Measurements from ENCODE around the gene YJU2.

YJU2 gene

DNA sequence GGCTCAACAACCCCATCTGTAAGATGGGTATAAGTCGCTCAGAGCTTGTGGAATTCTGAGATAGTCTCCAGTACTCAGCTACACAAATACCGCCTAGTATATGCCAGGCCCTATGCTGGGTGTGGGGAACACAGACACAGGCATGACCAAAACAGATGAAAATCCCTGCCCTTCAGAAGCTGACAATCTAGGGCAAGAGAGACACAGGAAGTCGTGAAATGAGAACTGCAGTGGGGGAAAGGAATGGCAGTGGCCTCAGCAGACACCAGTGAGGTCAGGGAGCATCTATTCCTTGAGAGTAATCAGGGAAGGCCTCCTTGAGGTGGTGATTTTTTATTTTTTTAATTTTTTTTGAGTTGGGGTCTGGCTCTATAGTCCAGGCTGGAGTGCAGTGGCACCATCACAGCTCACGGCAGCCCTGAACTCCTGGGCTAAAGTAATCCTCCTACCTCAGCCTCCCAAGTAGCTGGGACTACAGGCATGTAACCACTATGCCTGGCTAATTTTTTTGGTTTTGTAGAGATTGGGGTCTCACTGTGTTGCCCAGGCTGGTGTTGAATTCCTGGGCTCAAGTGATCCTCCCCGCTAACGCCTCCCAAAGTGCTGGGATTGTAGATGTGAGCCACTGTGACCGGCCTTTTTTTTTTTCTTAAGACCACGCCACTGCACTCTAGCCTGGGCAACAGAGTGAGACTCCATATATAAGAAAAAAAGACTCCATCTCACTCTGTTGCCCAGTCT lies 52.1 kb downstream of the YJU2 start:
- DNase-seq (ENCODE audit: low read depth) = no peak

DNA sequence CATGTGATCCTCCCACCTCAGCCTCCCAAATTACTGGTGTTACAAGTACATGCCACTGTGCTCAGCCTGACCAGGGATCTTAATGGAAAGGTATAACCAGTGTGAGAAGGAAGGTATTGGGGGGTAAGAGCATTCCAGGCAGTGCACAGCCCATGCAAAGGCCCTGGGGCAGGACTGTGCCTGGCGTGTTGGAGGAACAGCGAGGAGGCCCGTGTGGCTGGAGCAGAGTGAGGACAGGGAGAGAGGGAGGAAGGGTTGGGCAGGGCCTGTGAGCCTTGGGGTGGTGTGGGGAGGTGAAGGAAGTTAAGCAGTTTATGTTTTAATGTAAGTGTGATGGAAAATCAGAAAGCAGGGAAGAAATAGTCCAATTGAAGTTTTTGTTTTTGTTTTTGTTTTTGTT lies 53.7 kb downstream of the YJU2 start:
- DNase-seq (ENCODE audit: low read depth) = no peak

DNA sequence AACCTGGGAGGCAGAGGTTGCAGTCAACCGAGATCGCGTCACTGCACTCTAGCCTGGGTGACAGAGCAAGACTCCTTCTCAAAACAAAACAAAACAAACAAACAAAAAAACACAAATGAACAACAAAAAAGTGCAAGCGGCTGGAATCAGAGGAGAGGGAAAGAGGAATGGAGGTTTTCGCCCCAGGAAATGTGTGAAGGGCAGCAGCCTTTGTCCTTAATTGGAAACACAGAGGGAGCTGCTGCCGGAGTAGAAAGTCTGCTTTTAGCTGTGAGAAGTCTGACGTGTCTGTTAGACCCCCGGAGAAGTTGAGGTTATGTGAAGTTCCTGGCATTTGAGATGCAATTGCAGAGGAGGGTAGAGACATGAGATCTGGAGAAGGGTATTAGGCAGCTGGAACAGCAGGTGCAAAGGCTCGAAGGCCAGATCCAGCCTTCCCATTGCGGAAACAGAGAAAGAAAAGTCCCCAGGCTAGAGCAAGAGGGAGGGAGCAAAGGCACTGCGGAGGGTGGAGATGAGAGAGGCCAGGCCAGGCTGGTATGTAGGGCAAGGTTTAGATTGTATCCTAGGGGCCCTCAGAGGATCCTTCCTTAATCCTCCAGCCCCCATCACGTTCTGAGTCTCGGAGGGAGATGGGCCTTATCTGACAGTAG lies 54.8 kb downstream of the YJU2 start:
- DNase-seq (ENCODE audit: low read depth) = no peak

DNA sequence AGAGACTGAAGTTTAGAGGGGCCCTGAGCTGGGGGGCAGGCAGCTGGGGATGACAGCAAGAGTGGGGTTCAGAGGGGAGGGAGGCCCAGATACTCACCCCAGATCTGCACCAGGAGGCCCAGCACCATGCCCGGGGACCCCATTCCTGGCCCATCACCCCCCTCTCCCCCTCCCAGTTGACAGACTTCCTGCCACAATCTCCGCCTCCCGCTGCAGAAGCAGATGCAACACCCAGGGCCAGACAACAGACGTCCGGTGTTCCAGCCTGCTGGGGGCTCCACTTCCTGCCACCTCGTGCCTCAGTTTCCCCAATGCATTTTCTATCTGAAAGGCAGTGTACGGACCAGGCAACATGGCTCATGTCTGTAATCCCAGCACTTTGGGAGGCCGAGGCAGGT lies 55.4 kb downstream of the YJU2 start, which contains the start of gene TMIGD2:
Gene TMIGD2, minus strand, starts transcription at position 147 of the 398 bp plus-strand sequence. Its CDS starts 4 bp downstream, at position 143.
- DNase-seq (ENCODE audit: low read depth) = no peak

DNA sequence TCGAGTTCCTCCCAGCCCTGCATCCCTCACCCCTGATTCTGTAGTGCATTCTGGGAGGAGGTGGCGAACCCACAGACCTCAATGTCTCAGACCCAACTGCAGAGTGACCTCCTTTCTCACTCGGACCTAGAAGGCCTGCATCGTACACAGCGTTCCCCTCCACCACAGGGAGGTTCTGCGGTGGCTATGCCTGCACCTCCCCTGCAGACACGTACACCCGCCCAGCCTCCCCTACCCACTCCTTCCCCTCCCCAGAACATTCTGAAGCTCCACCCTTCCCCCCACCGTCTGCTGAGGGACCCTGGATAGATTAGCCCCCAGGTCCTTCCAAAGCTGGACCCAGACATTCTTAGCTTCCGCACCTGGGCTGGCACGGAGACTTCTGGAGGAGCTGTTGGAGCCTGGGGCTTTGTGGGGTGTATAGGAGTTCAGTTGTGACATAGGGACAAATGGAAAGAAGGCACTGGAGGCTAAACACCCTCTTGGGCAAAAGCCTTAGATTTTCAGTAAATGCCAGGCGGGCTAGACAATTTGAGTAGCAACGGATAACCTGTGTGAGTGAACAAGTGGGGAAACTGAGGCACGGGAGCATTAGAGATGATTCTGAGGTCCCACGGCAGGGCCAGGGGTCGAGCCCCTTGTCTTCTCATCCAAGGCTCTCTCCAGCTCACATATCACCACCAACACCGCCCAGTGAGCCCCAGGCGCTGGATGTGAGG lies 57.1 kb downstream of the YJU2 start:
- no peak for DNase-seq (ENCODE audit: low read depth)

DNA sequence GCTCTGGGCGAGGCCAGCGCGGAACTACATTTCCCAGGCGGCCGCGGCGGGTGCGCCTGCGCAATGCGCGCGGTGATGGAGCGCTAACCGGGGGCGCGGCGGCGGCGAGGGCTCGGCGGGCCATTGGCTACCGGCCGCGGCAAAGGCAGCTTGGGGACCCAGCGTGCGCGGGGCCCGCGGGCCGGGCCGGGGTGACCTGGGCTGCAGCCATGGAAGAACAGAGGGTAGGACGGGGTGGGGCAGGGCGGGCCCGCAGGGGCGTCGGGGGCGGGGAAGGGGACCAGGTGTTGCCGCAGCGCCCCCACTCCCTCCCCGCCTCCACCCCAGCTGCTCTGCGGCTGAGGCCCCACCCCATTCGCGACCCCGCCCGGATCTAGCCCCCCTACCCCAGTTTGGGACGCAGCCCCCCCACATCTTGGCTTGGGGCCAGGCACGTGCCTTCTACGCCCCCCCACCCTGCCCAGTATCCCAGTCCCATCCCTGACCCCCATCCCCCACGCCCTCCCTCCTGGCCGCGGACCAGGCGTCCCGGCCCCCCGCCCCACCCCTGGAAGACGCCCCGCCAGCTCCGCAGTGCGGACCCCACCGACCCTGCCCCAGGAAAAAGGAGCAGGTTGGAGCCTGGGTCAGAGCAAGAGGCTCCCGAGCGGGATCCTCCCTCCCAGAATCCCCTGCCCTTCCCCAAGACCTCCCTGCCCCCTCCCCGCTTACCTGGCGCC lies 57.8 kb downstream of the YJU2 start, which contains the start of gene FSD1:
Gene FSD1, plus strand, starts transcription at position 61 of the 719 bp plus-strand sequence. Its CDS starts 149 bp downstream, at position 210.
- DNase-seq (ENCODE audit: low read depth) = no peak

DNA sequence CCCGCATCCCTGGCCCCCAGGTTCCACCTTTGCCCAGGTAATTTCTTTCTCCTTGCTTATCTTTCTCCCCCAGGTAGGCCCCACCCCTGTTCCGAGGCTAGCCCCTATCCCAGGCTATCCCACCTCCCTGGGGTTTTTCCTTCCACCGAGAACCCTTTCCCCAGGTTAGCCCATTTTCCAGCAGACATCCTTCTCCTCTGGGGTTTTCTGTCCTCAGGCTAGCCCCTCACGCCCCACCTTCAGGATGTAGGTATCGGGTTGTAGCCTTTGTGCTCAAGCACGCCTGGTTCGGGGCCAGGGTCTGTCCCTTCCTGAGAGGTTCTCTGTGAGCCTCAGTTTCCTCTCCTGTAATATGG lies 58.4 kb downstream of the YJU2 start:
- no peak for DNase-seq (ENCODE audit: low read depth)

DNA sequence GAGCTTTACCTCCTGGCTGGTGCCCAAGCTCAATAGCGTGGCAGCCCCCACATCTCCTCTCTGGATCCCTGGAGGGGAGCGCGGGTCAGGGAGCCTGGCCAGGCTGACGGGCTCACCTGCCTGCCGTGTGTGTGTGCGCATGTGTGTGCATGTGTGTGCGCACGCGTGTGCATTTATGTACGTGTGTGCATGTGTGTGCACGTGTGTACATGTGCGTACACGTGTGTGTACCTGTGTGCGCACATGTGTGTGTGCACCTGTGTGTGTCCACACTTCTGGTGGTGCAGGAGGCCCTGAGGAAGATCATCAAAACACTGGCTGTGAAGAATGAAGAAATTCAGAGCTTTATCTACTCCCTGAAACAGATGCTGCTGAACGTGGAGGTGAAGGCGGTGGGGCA lies 58.8 kb downstream of the YJU2 start:
- no peak for DNase-seq (ENCODE audit: low read depth)

DNA sequence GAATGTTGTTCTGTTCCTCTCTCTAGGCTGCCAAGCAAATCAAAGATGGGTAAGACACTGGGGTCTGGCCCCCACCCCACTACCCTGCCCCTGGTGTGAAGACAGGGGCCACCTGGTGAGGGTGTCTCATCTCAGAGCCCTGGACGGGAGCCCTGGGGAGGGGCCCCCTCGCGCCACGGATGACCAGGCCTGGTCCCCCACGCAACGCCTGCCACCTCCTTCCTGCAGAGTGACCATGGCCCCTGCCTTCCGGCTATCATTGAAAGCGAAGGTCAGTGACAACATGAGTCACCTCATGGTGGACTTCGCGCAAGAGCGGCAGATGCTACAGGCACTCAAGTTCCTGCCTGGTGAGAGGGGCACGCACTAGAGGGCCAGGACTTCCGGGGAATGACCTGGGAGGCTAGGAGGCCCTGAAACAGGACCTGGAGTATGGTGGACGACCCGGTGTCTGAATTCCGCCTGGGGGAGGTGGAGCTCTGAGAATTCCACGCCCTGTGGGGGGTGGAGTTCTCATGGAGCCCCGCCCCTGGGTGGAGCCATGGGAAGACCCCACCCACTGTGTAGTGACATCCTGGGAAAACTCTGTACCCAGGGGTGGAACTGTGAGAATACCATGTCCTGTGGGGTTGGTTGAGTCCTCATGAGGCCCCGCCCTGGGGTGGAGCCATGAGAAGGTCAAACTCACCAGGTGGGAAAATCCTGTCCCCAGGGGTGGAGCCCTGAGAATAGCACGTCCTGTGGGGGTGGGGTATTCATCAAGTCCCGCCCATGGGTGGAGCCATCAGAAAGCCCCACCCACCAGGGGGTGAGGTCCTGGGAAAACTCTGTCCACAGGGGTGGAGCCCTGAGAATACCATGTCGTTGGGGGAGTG lies 63.6 kb downstream of the YJU2 start:
- no peak for DNase-seq (ENCODE audit: low read depth)

DNA sequence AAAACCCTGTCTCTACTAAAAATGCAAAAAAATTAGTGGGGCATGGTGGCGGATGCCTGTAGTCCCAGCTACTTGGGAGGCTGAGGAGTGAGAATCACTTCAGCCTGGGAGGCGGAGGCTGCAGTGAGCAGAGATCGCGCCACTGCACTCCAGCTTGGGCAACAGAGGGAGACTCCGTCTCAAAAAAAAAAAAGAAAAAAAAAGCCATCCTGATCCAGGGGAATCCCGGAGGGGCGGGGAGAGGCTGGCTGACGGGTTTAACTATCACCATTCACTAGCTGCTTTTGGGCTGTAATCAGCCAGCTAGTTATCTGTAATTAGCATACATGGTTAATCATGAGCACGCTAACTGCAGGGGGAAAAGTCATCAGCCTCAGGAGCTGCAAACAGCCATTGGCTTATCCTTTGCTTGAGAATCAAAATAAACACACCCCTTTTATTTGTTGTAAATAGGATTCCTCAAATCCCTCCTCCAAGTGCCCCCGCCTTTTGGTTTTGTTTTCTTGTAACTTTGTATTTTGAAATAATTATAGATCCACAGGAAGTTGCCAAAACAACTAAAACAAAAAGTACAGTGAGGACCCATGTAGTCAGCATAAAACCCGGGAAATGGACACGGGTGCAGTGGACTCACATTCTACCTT lies 67.1 kb downstream of the YJU2 start:
- DNase-seq (ENCODE audit: low read depth) = no peak

DNA sequence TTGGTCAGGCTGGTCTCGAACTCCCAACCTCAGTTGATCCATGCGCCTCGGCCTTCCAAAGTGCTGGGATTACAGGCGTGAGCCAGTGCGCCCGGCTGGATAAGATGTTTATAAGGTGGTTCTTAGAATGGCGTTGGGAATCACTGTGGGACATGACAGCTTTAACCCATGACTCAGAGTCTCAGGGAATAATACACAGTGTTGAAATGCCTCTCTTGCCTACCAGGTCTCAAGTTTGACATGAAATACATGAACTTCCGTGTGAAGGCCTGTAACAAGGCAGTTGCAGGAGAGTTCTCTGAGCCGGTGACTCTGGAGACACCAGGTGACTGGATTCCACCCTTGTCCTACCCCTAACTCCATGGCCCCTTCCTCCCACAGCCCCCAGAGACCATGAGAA lies 70.1 kb downstream of the YJU2 start:
- DNase-seq (ENCODE audit: low read depth) = no peak

DNA sequence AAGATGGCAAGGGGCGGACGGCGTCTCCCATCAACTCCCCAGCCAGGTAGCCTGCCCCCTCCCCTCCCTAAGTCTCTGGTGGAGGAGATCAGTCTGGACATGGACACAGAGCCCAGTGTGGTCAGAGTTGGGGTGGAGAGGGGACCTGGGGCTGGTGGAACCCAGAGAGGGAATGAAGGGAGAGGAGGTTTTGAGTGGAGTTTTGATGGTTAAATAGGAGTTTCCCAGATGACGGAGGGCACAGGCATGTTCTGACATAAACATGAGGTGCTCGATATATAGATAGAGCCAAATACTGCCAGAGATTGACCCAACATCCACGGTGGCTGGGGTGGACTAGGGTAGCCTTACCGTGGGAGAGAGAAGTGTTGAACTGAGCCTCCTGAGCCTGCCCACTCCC lies 71.6 kb downstream of the YJU2 start:
- no peak for DNase-seq (ENCODE audit: low read depth)

Measured in GM04503 (cell line).